Activated CD4-positive, alpha-beta T cell treated with anti-CD3 and anti-CD28 coated beads, Interleukin-2, amount 10 ng/mL, durations not matched to agents 7 days and 5 days (primary cell): ENCODE measurements around the gene ITGB5. TPM values are rescaled to one million over a fixed set of nuclear protein-coding genes. Genes with fewer than 3 reads are reported as not detected.

Experiments
- CTCF ChIA-PET: fragments of 350-600 bp; sonication (Branson Sonifier 250); formaldehyde crosslinking; loops from one replicate; lab custom pipeline; 2021; ENCODE audit warnings: antibody characterized with exemption; lab: Charles Lee
- POLR2A ChIA-PET: fragments of 350-600 bp; sonication (Branson Sonifier 250); formaldehyde crosslinking; loops from one replicate; lab custom pipeline; 2021; ENCODE audit warnings: antibody characterized with exemption; lab: Charles Lee
- DNase-seq: peaks from one replicate; pipeline ENCODE4 v3.0.0-alpha.2; 2020
- H3K27ac Mint-ChIP-seq: one replicate; pipeline ENCODE4 v1.8.0; 2021; ENCODE audit warnings: mild to moderate bottlenecking, moderate library complexity, mixed read lengths
- H3K27me3 Mint-ChIP-seq: one replicate; pipeline ENCODE4 v1.8.0; 2021; ENCODE audit warnings: mixed read lengths
- H3K36me3 Mint-ChIP-seq: one replicate; pipeline ENCODE4 v1.8.0; 2021; ENCODE audit warnings: low read depth, mixed read lengths
- H3K4me1 Mint-ChIP-seq: one replicate; pipeline ENCODE4 v1.8.0; 2021; ENCODE audit warnings: mixed read lengths
- H3K4me3 Mint-ChIP-seq: one replicate; pipeline ENCODE4 v1.8.0; 2021; ENCODE audit warnings: mild to moderate bottlenecking, moderate library complexity, mixed read lengths
- H3K9me3 Mint-ChIP-seq: one replicate; pipeline ENCODE4 v1.8.0; 2021; ENCODE audit warnings: mixed read lengths
- total RNA-seq, 2 experiments: library from RNA; stranded (reverse); gene quantifications; one replicate each; pipeline ENCODE4 v1.2.3, GENCODE V29; 2021

The ITGB5 gene
- total RNA-seq, 2 experiments from 2014 or later: 0.15 to 0.37 TPM

- Mint-ChIP-seq H3K9me3 (no peaks in the 10 kb centered on the region), H3K36me3 (no peaks in the 10 kb centered on the region), H3K4me3 (no peak overlapping the region), H3K27ac (no peak overlapping the region), H3K4me1 (no peaks in the 10 kb centered on the region), H3K27me3 (peaks cover 16% of the 10 kb centered on the region)
- POLR2A ChIA-PET: no interaction called here
- no peak for DNase-seq
- CTCF ChIA-PET: interaction anchor here (1.5 kb wide), 1 partner anchor 11 kb away, joined by 3 read pairs; no protein-coding TSS in a partner anchor
These were observed 60.5 kb downstream of the ITGB5 start for GRCh38 chr3:124826703-124827102.

GRCh38 chr3:124824286-124824915 lies 62.8 kb downstream of the ITGB5 start:
- H3K9me3 Mint-ChIP-seq: no peaks in the 10 kb centered on the region
- H3K4me3 Mint-ChIP-seq: no peak overlapping the region
- H3K27ac Mint-ChIP-seq: no peak overlapping the region

GRCh38 chr3:124823648-124824047 lies 63.5 kb downstream of the ITGB5 start:
- POLR2A ChIA-PET: no interaction called here
- no peaks in the 10 kb centered on the region for H3K36me3 Mint-ChIP-seq
- CTCF ChIA-PET: no interaction called here
- H3K27me3 Mint-ChIP-seq: peaks cover 19% of the 10 kb centered on the region
- no peak for DNase-seq
- no peaks in the 10 kb centered on the region for H3K4me1 Mint-ChIP-seq
- H3K27ac Mint-ChIP-seq: no peak overlapping the region
- no peak overlapping the region for H3K4me3 Mint-ChIP-seq
- no peaks in the 10 kb centered on the region for H3K9me3 Mint-ChIP-seq

More at GRCh38 chr3:124824286-124824915, 62.8 kb downstream of the ITGB5 start:
- CTCF ChIA-PET: no interaction called here
- POLR2A ChIA-PET: no interaction called here
- Mint-ChIP-seq H3K36me3 (no peaks in the 10 kb centered on the region), H3K27me3 (peaks cover 16% of the 10 kb centered on the region), H3K4me1 (no peaks in the 10 kb centered on the region)
- no peak for DNase-seq

GRCh38 chr3:124823206-124823605 lies 64.0 kb downstream of the ITGB5 start:
- no peaks in the 10 kb centered on the region for H3K9me3 Mint-ChIP-seq
- H3K36me3 Mint-ChIP-seq: no peaks in the 10 kb centered on the region
- H3K27ac Mint-ChIP-seq: no peak overlapping the region
- no peaks in the 10 kb centered on the region for H3K4me1 Mint-ChIP-seq
- H3K27me3 Mint-ChIP-seq: peaks cover 19% of the 10 kb centered on the region
- ChIA-PET CTCF (no interaction called here), POLR2A (no interaction called here)
- DNase-seq: no peak
- no peak overlapping the region for H3K4me3 Mint-ChIP-seq

- Mint-ChIP-seq H3K36me3 (no peaks in the 10 kb centered on the region), H3K27ac (no peak overlapping the region), H3K4me1 (no peaks in the 10 kb centered on the region), H3K27me3 (peaks cover 18% of the 10 kb centered on the region), H3K9me3 (no peaks in the 10 kb centered on the region), H3K4me3 (no peak overlapping the region)
- DNase-seq: no peak
- CTCF ChIA-PET: interaction anchor here (1.0 kb wide), 1 partner anchor 24 kb away, joined by 3 read pairs; no protein-coding TSS in a partner anchor
- POLR2A ChIA-PET: no interaction called here
These were observed 65.8 kb downstream of the ITGB5 start for GRCh38 chr3:124821356-124821755.

GRCh38 chr3:124818398-124819091 lies 68.6 kb downstream of the ITGB5 start:
- H3K36me3 Mint-ChIP-seq: no peaks in the 10 kb centered on the region
- peaks cover 13% of the 10 kb centered on the region for H3K27me3 Mint-ChIP-seq
- no peak for DNase-seq
- H3K9me3 Mint-ChIP-seq: no peaks in the 10 kb centered on the region
- ChIA-PET CTCF (no interaction called here), POLR2A (no interaction called here)
- H3K27ac Mint-ChIP-seq: no peak overlapping the region
- no peaks in the 10 kb centered on the region for H3K4me1 Mint-ChIP-seq
- H3K4me3 Mint-ChIP-seq: no peak overlapping the region

- peaks cover 17% of the 10 kb centered on the region for H3K27me3 Mint-ChIP-seq
These were observed 70.1 kb downstream of the ITGB5 start for GRCh38 chr3:124817079-124817478.

GRCh38 chr3:124816206-124816605 lies 71.0 kb downstream of the ITGB5 start:
- ChIA-PET POLR2A (no interaction called here), CTCF (interaction anchor here (1.1 to 1.6 kb wide), 2 partner anchors 11 to 55 kb away, joined by 3 to 4 read pairs; no protein-coding TSS in a partner anchor)
- no peak overlapping the region for H3K4me3 Mint-ChIP-seq
- H3K4me1 Mint-ChIP-seq: no peaks in the 10 kb centered on the region
- no peaks in the 10 kb centered on the region for H3K36me3 Mint-ChIP-seq
- H3K9me3 Mint-ChIP-seq: no peaks in the 10 kb centered on the region
- peaks cover 13% of the 10 kb centered on the region for H3K27me3 Mint-ChIP-seq
- H3K27ac Mint-ChIP-seq: no peak overlapping the region
- no peak for DNase-seq

More at GRCh38 chr3:124817079-124817478, 70.1 kb downstream of the ITGB5 start:
- Mint-ChIP-seq H3K4me3 (no peak overlapping the region), H3K4me1 (no peaks in the 10 kb centered on the region), H3K9me3 (no peaks in the 10 kb centered on the region), H3K27ac (no peak overlapping the region), H3K36me3 (no peaks in the 10 kb centered on the region)
- ChIA-PET POLR2A (no interaction called here), CTCF (no interaction called here)
- no peak for DNase-seq

GRCh38 chr3:124815781-124816180 lies 71.4 kb downstream of the ITGB5 start:
- no peaks in the 10 kb centered on the region for H3K9me3 Mint-ChIP-seq
- H3K27ac Mint-ChIP-seq: no peak overlapping the region
- H3K36me3 Mint-ChIP-seq: no peaks in the 10 kb centered on the region
- no peak for DNase-seq
- H3K4me3 Mint-ChIP-seq: no peak overlapping the region
- H3K27me3 Mint-ChIP-seq: peaks cover 14% of the 10 kb centered on the region
- H3K4me1 Mint-ChIP-seq: no peaks in the 10 kb centered on the region
- ChIA-PET POLR2A (no interaction called here), CTCF (interaction anchor here (1.1 to 1.7 kb wide), 3 partner anchors 12 to 55 kb away, joined by 3 to 4 read pairs (median 3); no protein-coding TSS in a partner anchor)

- CTCF ChIA-PET: interaction anchor here (0.6 to 1.7 kb wide), 4 partner anchors 13 to 54 kb away, joined by 3 to 4 read pairs (median 4); no protein-coding TSS in a partner anchor
- Mint-ChIP-seq H3K4me3 (no peak overlapping the region), H3K27ac (no peak overlapping the region), H3K27me3 (peaks cover 17% of the 10 kb centered on the region), H3K9me3 (no peaks in the 10 kb centered on the region), H3K4me1 (no peaks in the 10 kb centered on the region), H3K36me3 (no peaks in the 10 kb centered on the region)
- no peak for DNase-seq
- POLR2A ChIA-PET: no interaction called here
These were observed 72.3 kb downstream of the ITGB5 start for GRCh38 chr3:124814620-124815421.

- no peaks in the 10 kb centered on the region for H3K36me3 Mint-ChIP-seq
- CTCF ChIA-PET: interaction anchor here (2.4 kb wide), 1 partner anchor 88 kb away, joined by 6 read pairs; no protein-coding TSS in a partner anchor
- H3K4me3 Mint-ChIP-seq: no peak overlapping the region
- H3K4me1 Mint-ChIP-seq: no peaks in the 10 kb centered on the region
- H3K27me3 Mint-ChIP-seq: peaks cover 9% of the 10 kb centered on the region
- POLR2A ChIA-PET: no interaction called here
- no peak overlapping the region for H3K27ac Mint-ChIP-seq
- no peak for DNase-seq
- H3K9me3 Mint-ChIP-seq: no peaks in the 10 kb centered on the region
These were observed 73.6 kb downstream of the ITGB5 start for GRCh38 chr3:124813541-124813940.

- Mint-ChIP-seq H3K9me3 (no peaks in the 10 kb centered on the region), H3K4me3 (no peak overlapping the region), H3K36me3 (no peaks in the 10 kb centered on the region), H3K4me1 (no peaks in the 10 kb centered on the region), H3K27me3 (peaks cover 9% of the 10 kb centered on the region), H3K27ac (no peak overlapping the region)
- POLR2A ChIA-PET: no interaction called here
- CTCF ChIA-PET: interaction anchor here (2.4 kb wide), 1 partner anchor 89 kb away, joined by 6 read pairs; no protein-coding TSS in a partner anchor
- no peak for DNase-seq
These were observed 74.6 kb downstream of the ITGB5 start for GRCh38 chr3:124812291-124813265.
